ENCODE data around the gene MS4A2. TPM values are rescaled to one million over a fixed set of nuclear protein-coding genes. Genes with fewer than 3 reads are reported as not detected.

Gene MS4A2
- total RNA-seq, 1 experiment from 2014 or later, result not detected

DNA sequence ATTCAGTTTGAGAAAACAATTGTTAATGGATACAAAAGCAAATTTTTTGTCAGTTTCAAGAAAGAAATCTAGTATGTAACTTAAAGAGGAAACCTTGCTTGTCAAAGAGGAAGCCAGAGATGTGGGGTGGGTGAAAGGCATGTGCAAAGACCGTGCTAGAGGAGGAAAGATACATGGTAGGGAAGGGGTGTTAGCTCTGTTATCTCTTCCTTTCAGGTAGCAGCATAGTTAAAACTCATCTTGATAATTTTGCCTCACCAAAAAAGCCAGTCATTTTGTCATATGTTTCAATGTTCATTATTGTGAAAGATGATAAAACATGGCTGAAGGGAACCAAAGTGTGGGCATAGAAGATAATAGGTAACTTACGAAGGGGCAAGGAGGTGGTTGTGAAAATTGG is 2.6 kb upstream of the MS4A2 start:
- Histone ChIP-seq H3K79me2 (ENCODE audit: insufficient read depth, low read length) (no peaks in the 10 kb centered on the region), H2BK5ac (ENCODE audit: insufficient read length, low read length) (no peak overlapping the region), H3K23ac (ENCODE audit: insufficient read length, low read depth, low read length) (no peak overlapping the region), H3K18ac (ENCODE audit: insufficient read length, low read depth, low read length) (no peak overlapping the region), H4K91ac (ENCODE audit: insufficient read length, low read depth, low read length) (no peak overlapping the region), H2BK120ac (ENCODE audit: low read depth, low read length, poor library complexity, severe bottlenecking) (no peak overlapping the region), H2BK20ac (ENCODE audit: low read depth, low read length, poor library complexity, severe bottlenecking) (no peak overlapping the region), H3K4ac (ENCODE audit: low read depth, low read length) (no peak overlapping the region), H3T11ph (ENCODE audit: low read length) (no peak overlapping the region), H4K20me1 (ENCODE audit: control insufficient read depth, insufficient read depth, insufficient read length) (no peaks in the 10 kb centered on the region), H4K8ac (replicated peaks; ENCODE audit: insufficient read length, low read depth, low read length) (no peak overlapping the region), H3K79me1 (ENCODE audit: insufficient read depth, low read depth, low read length, poor library complexity, severe bottlenecking) (no peaks in the 10 kb centered on the region), H3K14ac (ENCODE audit: insufficient read depth, low read length) (no peak overlapping the region), H2AFZ (ENCODE audit: low read length) (no peak overlapping the region), H3K56ac (ENCODE audit: insufficient read length, low read depth, low read length) (no peak overlapping the region), H3K27me3 (ENCODE audit: insufficient read depth, low read length) (no peaks in the 10 kb centered on the region), H3K27ac (ENCODE audit: insufficient read length, low read depth, low read length) (no peak overlapping the region), H3K4me2 (ENCODE audit: insufficient read depth, insufficient read length, low read length) (no peak overlapping the region), H3K4me1 (ENCODE audit: insufficient read depth, low read length) (no peaks in the 10 kb centered on the region), H2BK15ac (ENCODE audit: low read depth, low read length) (no peak overlapping the region), H3K9me3 (ENCODE audit: control insufficient read depth, low read depth, low read length) (no peaks in the 10 kb centered on the region), H3K23me2 (ENCODE audit: insufficient read length, low read depth, low read length, poor library complexity, severe bottlenecking) (no peaks in the 10 kb centered on the region), H4K5ac (ENCODE audit: insufficient read length, low read depth, low read length) (no peak overlapping the region), H2AK5ac (ENCODE audit: insufficient read length, low read length) (no peak overlapping the region), H2BK12ac (ENCODE audit: insufficient read length, low read depth, low read length) (no peak overlapping the region), H3K9ac (ENCODE audit: extremely low read depth, insufficient read length, low read length) (no peak overlapping the region)
- H3K36me3 Mint-ChIP-seq (ENCODE audit: insufficient read depth in 1 of 3, low read depth in 3 of 3), result no peaks in the 10 kb centered on the region; a peak in 1 of 7 replicates
- WGBS (ENCODE audit: extremely low coverage, insufficient read length, low lambda C conversion rate), result no CpG with 5 or more reads among the region's 2 CpGs
- TF ChIP-seq, protein P1, sequence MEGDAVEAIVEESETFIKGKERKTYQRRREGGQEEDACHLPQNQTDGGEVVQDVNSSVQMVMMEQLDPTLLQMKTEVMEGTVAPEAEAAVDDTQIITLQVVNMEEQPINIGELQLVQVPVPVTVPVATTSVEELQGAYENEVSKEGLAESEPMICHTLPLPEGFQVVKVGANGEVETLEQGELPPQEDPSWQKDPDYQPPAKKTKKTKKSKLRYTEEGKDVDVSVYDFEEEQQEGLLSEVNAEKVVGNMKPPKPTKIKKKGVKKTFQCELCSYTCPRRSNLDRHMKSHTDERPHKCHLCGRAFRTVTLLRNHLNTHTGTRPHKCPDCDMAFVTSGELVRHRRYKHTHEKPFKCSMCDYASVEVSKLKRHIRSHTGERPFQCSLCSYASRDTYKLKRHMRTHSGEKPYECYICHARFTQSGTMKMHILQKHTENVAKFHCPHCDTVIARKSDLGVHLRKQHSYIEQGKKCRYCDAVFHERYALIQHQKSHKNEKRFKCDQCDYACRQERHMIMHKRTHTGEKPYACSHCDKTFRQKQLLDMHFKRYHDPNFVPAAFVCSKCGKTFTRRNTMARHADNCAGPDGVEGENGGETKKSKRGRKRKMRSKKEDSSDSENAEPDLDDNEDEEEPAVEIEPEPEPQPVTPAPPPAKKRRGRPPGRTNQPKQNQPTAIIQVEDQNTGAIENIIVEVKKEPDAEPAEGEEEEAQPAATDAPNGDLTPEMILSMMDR (conservative IDR thresholded peaks at IDR 0.05), result no peak
- no peak overlapping the region; a peak in 1 of 7 replicates for H3K27ac Mint-ChIP-seq
- no peaks in the 10 kb centered on the region for H3K9me3 Mint-ChIP-seq
- no peaks in the 10 kb centered on the region; the same call in 1 of the 2 replicates for H3K27me3 Mint-ChIP-seq (ENCODE audit: low read depth)
- H3K4me3 Mint-ChIP-seq, result no peak overlapping the region
- DNase-seq, result no peak
- H3K4me1 Mint-ChIP-seq, result no peaks in the 10 kb centered on the region
